ENCODE results near the gene CMTM8.
"Not testable (repeated sequence)": the region's sequence is repeated elsewhere in the genome, so short reads cannot be mapped to it uniquely, and the experiment has no call there.

CMTM8 gene

DNA sequence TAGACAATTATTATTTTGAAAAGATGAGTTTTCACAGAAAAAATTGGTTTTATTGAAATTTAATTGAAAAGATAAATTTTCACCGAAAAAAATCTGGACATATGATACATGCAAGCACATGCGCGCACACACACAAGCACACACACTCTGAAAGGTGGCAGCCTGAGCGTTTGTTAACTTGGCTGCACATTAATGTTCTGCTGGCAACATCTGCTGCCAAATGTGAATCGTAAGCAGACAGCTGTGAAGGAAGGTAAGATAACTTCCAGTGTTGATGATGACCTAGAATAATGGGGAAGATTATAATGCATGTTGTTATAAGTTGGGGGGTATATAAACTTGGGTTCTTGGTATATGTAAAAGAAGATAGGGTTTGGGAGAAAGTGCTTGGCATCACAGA is 134.8 kb downstream of the CMTM8 start:
- H3K36me3 ChIP-seq (ENCODE audit: control insufficient read depth, low read depth, low read length) = no peaks in the 10 kb centered on the region
- no peaks in the 10 kb centered on the region for H3K4me1 ChIP-seq (ENCODE audit: control insufficient read depth, low read depth, low read length)
- H3K27me3 ChIP-seq (ENCODE audit: control insufficient read depth, insufficient read depth, low read length) = no peaks in the 10 kb centered on the region
- no peaks in the 10 kb centered on the region for H3K9me3 ChIP-seq (ENCODE audit: control insufficient read depth, low read depth, low read length)
- H3K9ac ChIP-seq (ENCODE audit: low read length) = no peak overlapping the region
- H3K27ac ChIP-seq (ENCODE audit: low read length) = no peak overlapping the region
- H3K4me3 ChIP-seq (ENCODE audit: low read length) = no peak overlapping the region

DNA sequence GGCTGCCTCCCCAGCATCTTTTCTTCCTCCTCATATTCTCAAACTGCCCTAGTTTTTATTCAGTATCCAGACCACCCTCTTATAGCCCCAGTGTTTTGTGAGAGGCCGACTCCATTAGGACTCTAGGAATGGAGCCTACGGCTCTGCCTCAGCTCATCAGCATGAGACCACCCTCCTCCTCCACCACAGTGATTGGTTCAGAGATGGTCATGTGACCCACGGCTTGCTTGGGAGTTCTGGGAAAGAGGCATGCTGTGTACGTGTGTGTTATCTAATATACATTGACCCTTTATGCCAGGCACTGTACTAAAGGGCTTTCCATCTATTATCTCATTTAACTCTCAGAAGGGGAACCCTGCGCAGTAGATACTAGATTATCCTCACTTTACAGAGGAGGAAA is 135.4 kb downstream of the CMTM8 start:
- Histone ChIP-seq H3K9me3 (ENCODE audit: control insufficient read depth, low read depth, low read length) (no peaks in the 10 kb centered on the region), H3K27ac (ENCODE audit: low read length) (no peak overlapping the region), H3K9ac (ENCODE audit: low read length) (no peak overlapping the region), H3K4me1 (ENCODE audit: control insufficient read depth, low read depth, low read length) (no peaks in the 10 kb centered on the region), H3K27me3 (ENCODE audit: control insufficient read depth, insufficient read depth, low read length) (no peaks in the 10 kb centered on the region), H3K36me3 (ENCODE audit: control insufficient read depth, low read depth, low read length) (no peaks in the 10 kb centered on the region), H3K4me3 (ENCODE audit: low read length) (no peak overlapping the region)

DNA sequence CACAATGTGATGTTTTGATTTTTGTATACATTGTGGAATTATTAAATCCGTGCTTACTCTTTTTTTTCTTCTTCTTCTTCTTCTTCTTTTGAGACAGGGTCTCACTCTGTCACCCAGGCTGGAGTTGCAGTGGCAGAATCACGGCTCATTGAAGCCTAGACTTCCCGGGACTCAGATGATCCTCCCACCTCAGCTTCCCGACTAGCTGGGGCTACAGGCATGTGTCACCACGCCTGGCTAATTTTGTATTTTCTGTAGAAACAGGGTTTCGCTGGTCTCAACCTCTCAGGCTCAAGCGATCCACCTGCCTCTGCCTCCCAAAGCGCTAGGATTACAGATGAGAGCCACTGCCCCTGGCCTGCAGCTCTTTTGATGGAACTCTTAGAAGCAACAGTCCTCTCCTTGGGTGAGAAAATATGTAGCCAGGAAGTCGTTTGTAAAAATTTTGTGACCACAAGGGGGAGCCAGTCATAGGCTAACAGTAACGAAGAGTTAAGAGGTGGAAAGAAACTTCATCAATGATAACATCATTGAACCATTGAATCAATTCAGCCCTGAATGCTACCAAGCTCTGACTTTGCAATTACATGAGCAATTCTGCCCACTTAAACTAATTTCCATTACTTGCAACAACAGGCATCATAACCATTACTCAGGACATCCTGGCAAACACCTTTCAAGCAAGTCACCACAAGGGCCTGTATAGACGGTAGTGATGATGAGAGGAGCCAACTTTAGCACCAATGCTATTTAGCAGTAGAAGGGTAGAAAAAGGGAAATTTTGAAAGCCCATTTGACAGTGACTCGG is 136.5 kb downstream of the CMTM8 start:
- Histone ChIP-seq H3K27me3 (ENCODE audit: control insufficient read depth, insufficient read depth, low read length) (no peaks in the 10 kb centered on the region), H3K4me1 (ENCODE audit: control insufficient read depth, low read depth, low read length) (no peaks in the 10 kb centered on the region), H3K9ac (ENCODE audit: low read length) (no peak overlapping the region)

DNA sequence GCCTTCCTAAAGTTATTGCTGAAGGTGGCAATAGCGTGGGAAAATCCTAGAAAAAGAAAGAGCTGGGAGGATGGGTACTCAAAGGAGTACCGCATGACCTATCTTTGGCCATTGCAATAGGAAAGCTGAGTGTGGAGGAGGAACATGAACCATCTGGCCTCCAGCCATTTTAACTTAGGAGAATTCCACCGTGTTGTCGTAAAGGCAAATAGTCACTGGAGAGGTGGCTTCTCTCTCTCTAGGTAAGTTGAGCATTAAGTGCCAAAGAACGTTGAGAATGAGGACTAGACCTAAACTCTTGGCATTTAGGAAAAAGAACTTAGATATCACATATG is 137.1 kb downstream of the CMTM8 start:
- Histone ChIP-seq H3K9me3 (ENCODE audit: control insufficient read depth, low read depth, low read length) (no peaks in the 10 kb centered on the region), H3K27me3 (ENCODE audit: control insufficient read depth, insufficient read depth, low read length) (no peaks in the 10 kb centered on the region), H3K4me1 (ENCODE audit: control insufficient read depth, low read depth, low read length) (no peaks in the 10 kb centered on the region), H3K27ac (ENCODE audit: low read length) (no peak overlapping the region), H3K9ac (ENCODE audit: low read length) (no peak overlapping the region), H3K36me3 (ENCODE audit: control insufficient read depth, low read depth, low read length) (no peaks in the 10 kb centered on the region), H3K4me3 (ENCODE audit: low read length) (no peak overlapping the region)

More for the DNA sequence above, 136.5 kb downstream of the CMTM8 start:
- no peak overlapping the region for H3K27ac ChIP-seq (ENCODE audit: low read length)
- H3K4me3 ChIP-seq (ENCODE audit: low read length) = no peak overlapping the region
- H3K36me3 ChIP-seq (ENCODE audit: control insufficient read depth, low read depth, low read length) = no peaks in the 10 kb centered on the region
- H3K9me3 ChIP-seq (ENCODE audit: control insufficient read depth, low read depth, low read length) = no peaks in the 10 kb centered on the region

DNA sequence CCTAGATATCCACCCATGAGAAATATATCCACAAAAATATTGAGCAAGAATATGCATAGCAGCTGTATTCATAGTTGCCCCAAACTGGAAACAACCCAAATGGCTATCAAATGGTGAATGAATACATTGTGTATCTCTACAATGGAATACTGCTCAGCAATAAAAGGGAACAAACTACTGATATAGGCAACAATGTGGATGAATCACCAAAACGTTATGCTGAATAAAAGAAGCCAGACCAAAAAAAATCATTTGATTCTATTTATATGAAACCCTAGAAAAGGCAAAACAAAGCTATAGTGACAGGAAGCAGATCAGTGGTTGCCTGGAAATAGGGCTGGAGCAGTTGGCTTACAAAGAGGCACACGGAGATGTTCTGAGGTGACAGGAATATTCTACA is 137.6 kb downstream of the CMTM8 start:
- Histone ChIP-seq H3K27me3 (ENCODE audit: control insufficient read depth, insufficient read depth, low read length) (no peaks in the 10 kb centered on the region), H3K9ac (ENCODE audit: low read length) (no peak overlapping the region), H3K4me3 (ENCODE audit: low read length) (no peak overlapping the region), H3K9me3 (ENCODE audit: control insufficient read depth, low read depth, low read length) (no peaks in the 10 kb centered on the region), H3K36me3 (ENCODE audit: control insufficient read depth, low read depth, low read length) (no peaks in the 10 kb centered on the region), H3K4me1 (ENCODE audit: control insufficient read depth, low read depth, low read length) (no peaks in the 10 kb centered on the region), H3K27ac (ENCODE audit: low read length) (no peak overlapping the region)

DNA sequence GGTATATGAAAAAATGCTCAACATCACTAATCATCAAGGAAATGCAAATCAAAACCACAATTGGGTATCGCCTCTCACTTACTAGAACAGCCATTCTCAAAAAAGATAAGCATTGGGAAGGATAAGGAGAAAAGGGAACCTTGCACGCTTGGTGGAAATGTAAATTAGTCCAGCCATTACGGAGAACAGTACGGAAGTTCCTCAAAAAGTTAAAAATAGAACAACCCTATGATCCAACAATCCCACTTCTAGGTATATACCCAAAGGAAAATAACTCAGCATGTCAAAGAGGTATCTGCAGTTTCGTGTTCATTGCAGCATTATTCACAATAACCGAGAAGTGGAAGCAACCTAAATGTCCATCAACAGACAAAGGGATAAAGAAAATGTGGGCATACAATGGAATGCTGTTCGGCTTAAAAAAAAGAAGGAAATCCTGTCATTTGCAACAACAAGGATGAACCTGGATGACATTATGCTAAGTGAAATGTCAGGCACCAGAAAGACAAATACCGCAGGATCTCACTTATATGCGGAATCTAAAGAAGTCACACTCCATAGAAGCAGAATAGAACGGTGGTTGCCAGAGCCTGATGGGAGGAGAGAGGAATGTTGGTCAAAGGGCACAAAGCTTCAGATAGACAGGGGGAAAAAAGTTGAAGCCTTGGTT is 141.5 kb downstream of the CMTM8 start:
- H3K36me3 ChIP-seq (ENCODE audit: control insufficient read depth, low read depth, low read length) = no peaks in the 10 kb centered on the region
- no peak overlapping the region for H3K4me3 ChIP-seq (ENCODE audit: low read length)
- H3K27me3 ChIP-seq (ENCODE audit: control insufficient read depth, insufficient read depth, low read length) = no peaks in the 10 kb centered on the region
- H3K9me3 ChIP-seq (ENCODE audit: control insufficient read depth, low read depth, low read length) = no peaks in the 10 kb centered on the region
- H3K9ac ChIP-seq (ENCODE audit: low read length) = no peak overlapping the region
- H3K27ac ChIP-seq (ENCODE audit: low read length) = no peak overlapping the region
- no peaks in the 10 kb centered on the region for H3K4me1 ChIP-seq (ENCODE audit: control insufficient read depth, low read depth, low read length)

DNA sequence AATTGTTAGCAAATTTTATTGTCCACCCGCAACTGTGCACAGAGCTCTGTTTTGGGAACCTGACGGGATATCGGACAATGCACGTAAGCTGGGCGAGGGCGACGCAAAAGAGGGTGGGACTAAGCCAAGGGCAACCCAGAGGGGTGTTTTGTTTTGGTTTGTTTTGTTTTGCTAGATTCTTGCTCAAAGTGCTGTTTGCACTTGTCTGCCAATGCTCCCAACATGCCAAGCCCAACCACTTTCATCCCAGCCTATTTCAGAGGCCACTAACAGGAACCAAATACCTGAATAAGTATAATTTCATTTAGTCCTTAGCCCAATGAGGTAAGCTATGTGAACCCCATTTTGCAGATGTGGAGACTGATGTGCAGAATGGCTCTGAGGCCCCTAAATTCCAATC is 143.4 kb downstream of the CMTM8 start:
- no peak overlapping the region for H3K4me3 ChIP-seq (ENCODE audit: low read length)
- no peak overlapping the region for H3K9ac ChIP-seq (ENCODE audit: low read length)
- no peaks in the 10 kb centered on the region for H3K36me3 ChIP-seq (ENCODE audit: control insufficient read depth, low read depth, low read length)
- H3K9me3 ChIP-seq (ENCODE audit: control insufficient read depth, low read depth, low read length) = no peaks in the 10 kb centered on the region
- no peak overlapping the region for H3K27ac ChIP-seq (ENCODE audit: low read length)
- H3K4me1 ChIP-seq (ENCODE audit: control insufficient read depth, low read depth, low read length) = no peaks in the 10 kb centered on the region
- H3K27me3 ChIP-seq (ENCODE audit: control insufficient read depth, insufficient read depth, low read length) = no peaks in the 10 kb centered on the region

DNA sequence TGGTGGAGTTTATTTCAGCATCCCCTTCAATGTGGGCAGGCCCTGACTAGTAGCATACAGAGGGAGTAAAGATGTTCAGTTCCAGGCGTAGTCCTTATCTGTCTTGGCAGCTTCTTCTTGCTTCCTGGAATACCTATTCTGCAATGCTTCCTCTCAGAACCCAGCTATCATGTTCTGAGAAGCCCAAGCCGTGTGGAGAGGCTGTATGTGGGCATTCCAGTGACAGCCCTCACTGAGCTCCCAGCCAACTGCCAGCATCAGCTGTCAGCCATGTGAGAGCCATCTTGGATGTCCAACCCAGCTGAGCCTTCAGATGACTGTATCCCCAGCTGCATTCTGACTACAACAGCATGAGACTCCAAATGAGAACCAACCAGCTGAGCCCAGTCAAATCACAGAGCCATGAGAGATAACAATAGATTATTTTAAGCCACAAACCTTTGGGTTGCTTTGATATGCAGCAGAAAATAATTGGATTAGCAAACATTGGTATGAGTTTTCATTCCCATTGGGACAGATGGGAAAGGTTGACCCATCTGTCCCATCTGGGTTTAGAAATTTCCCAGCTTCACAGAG is 144.7 kb downstream of the CMTM8 start:
- Histone ChIP-seq H3K4me3 (ENCODE audit: low read length) (no peak overlapping the region), H3K4me1 (ENCODE audit: control insufficient read depth, low read depth, low read length) (no peaks in the 10 kb centered on the region), H3K27me3 (ENCODE audit: control insufficient read depth, insufficient read depth, low read length) (no peaks in the 10 kb centered on the region), H3K27ac (ENCODE audit: low read length) (no peak overlapping the region), H3K36me3 (ENCODE audit: control insufficient read depth, low read depth, low read length) (no peaks in the 10 kb centered on the region), H3K9me3 (ENCODE audit: control insufficient read depth, low read depth, low read length) (no peaks in the 10 kb centered on the region), H3K9ac (ENCODE audit: low read length) (no peak overlapping the region)

DNA sequence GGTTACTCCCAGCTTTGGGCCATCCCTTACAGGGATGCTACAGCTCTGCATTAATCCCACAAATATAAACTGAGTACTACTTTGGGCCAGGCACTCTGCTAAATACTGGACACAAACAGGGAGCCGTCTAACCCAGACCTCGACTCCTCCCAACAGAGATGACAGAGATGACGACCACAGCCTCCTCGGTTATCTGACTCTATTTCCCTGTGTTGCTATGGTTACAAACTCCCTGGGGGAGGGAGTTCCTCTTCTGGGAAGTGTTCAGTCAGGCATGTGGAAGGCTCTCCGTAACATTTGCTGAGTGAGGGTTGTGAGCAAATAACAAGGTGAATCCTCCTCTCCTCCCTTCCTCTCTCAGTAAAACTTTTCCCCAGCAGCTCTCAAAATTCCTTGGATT is 146.5 kb downstream of the CMTM8 start:
- H3K36me3 ChIP-seq (ENCODE audit: control insufficient read depth, low read depth, low read length) = no peaks in the 10 kb centered on the region
- H3K4me3 ChIP-seq (ENCODE audit: low read length) = no peak overlapping the region
- H3K4me1 ChIP-seq (ENCODE audit: control insufficient read depth, low read depth, low read length) = no peaks in the 10 kb centered on the region
- no peak overlapping the region for H3K9ac ChIP-seq (ENCODE audit: low read length)
- no peaks in the 10 kb centered on the region for H3K27me3 ChIP-seq (ENCODE audit: control insufficient read depth, insufficient read depth, low read length)
- H3K27ac ChIP-seq (ENCODE audit: low read length) = no peak overlapping the region
- H3K9me3 ChIP-seq (ENCODE audit: control insufficient read depth, low read depth, low read length) = no peaks in the 10 kb centered on the region

DNA sequence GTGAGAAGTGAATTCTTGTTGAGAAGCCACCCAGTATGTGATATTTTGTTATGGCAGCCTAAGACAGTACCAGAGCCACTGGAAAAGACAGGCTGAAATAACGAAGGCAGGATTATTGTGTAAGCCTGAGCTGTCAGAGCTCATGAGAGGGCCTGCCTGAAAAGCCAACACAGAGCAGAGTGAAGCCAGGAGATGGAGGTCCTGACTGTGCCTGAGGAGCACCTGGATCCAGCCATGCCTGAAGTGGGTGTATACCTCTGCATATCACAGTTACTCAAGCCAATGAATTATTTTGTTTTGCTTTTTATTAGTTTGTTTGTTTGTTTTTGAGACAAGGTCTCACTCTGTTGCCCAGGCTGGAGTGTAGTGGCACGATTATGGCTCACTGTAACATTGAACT is 149.0 kb downstream of the CMTM8 start:
- H3K27ac ChIP-seq (ENCODE audit: low read length) = no peak overlapping the region
- H3K27me3 ChIP-seq (ENCODE audit: control insufficient read depth, insufficient read depth, low read length) = peaks cover 10% of the 10 kb centered on the region
- H3K9me3 ChIP-seq (ENCODE audit: control insufficient read depth, low read depth, low read length) = no peaks in the 10 kb centered on the region
- peaks cover 1% of the 10 kb centered on the region for H3K4me1 ChIP-seq (ENCODE audit: control insufficient read depth, low read depth, low read length)
- no peaks in the 10 kb centered on the region for H3K36me3 ChIP-seq (ENCODE audit: control insufficient read depth, low read depth, low read length)
- H3K9ac ChIP-seq (ENCODE audit: low read length) = no peak overlapping the region
- H3K4me3 ChIP-seq (ENCODE audit: low read length) = no peak overlapping the region

DNA sequence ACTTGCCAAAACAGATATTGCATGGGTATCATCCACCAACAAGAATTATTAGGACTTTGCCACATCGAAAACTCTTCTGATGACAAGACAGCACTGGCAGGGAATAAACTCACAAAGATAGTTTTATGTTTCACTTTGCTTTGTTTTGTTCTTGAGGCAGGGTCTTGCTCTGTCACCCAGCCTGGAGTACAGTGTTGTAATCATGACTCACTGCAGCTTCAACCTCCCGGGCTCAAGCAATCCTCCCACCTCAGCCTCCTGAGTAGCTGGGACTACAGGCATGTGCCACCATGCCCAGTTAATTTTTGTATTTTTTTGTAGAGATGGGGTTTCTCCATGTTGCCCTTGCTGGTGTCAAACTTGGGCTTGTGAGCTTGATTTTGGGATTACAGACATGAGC is 151.1 kb downstream of the CMTM8 start:
- H3K36me3 ChIP-seq (ENCODE audit: control insufficient read depth, low read depth, low read length); H3K27ac ChIP-seq (ENCODE audit: low read length); H3K4me3 ChIP-seq (ENCODE audit: low read length); H3K9me3 ChIP-seq (ENCODE audit: control insufficient read depth, low read depth, low read length); H3K9ac ChIP-seq (ENCODE audit: low read length); H3K4me1 ChIP-seq (ENCODE audit: control insufficient read depth, low read depth, low read length): not testable (repeated sequence)
- H3K27me3 ChIP-seq (ENCODE audit: control insufficient read depth, insufficient read depth, low read length) = peaks cover 22% of the 10 kb centered on the region
